Endothelial cell of umbilical vein (primary cell): ENCODE measurements around the gene MMP2. TPM values are rescaled to one million over a fixed set of nuclear protein-coding genes. Genes with fewer than 3 reads are reported as not detected.

Experiments
- BruUV-seq: library from RNA; stranded (reverse); fragments of 400-500 nt; replicated peaks from 2 replicates; lab custom pipeline; 2021; lab: Mats Ljungman, UMichigan
- CTCF ChIA-PET: fragments of 300-600, 350-600 bp; sonication (Branson Sonifier 250); formaldehyde crosslinking; loops from one replicate; lab custom pipeline; 2021; ENCODE audit warnings: antibody characterized with exemption, inconsistent platforms; lab: Charles Lee
- POLR2A ChIA-PET: fragments of 300-600, 350-600 bp; sonication (Branson Sonifier 250); formaldehyde crosslinking; loops from one replicate; lab custom pipeline; 2021; ENCODE audit warnings: antibody characterized with exemption, inconsistent platforms; lab: Charles Lee
- DNase-seq: peaks from one replicate; pipeline ENCODE4 v3.0.0-alpha.2; 2011; ENCODE audit warnings: low read depth, low spot score
- FAIRE-seq: peaks from 2 replicates; lab custom pipeline; 2011; peaks lifted over from hg19 to GRCh38; lab: Jason Lieb, UNC
- H2AFZ ChIP-seq: 2 replicates; pipeline ENCODE4 v1.6.0; 2012; ENCODE audit warnings: low read depth, low read length, control low read depth, inconsistent platforms
- H3K27ac ChIP-seq: 2 replicates; pipeline ENCODE4 v1.5.1; 2011; ENCODE audit warnings: low read depth, mild to moderate bottlenecking, control low read depth, low read length, moderate library complexity; ENCODE audit not compliant: insufficient read depth
- H3K27me3 ChIP-seq, 2 experiments: 2 replicates each; pipeline versions ENCODE4 v1.6.0 to v1.6.1; 2011; ENCODE audit warnings: low read length in 2 of 2, mixed read lengths in 1 of 2; ENCODE audit not compliant: control insufficient read depth in 2 of 2, insufficient read depth in 2 of 2
- H3K36me3 ChIP-seq, 2 experiments: 2 replicates in 1 of 2; 3 replicates in 1 of 2; pipeline ENCODE4 v1.5.1; 2011; ENCODE audit warnings: low read length in 2 of 2, mild to moderate bottlenecking in 1 of 2, moderate library complexity in 1 of 2; ENCODE audit not compliant: control insufficient read depth in 2 of 2, insufficient read depth in 2 of 2; ENCODE audit errors: extremely low read depth in 1 of 2
- H3K4me1 ChIP-seq: 3 replicates; pipeline ENCODE4 v1.5.1; 2011; ENCODE audit warnings: mild to moderate bottlenecking, low read length; ENCODE audit not compliant: control insufficient read depth, insufficient read depth; ENCODE audit errors: extremely low read depth
- H3K4me2 ChIP-seq: 2 replicates; pipeline ENCODE4 v1.6.1; 2011; ENCODE audit warnings: low read length, control low read depth, mixed read lengths; ENCODE audit not compliant: insufficient read depth
- H3K4me3 ChIP-seq, 3 experiments: fragments of 200-600 bp in 1 of 3; sonication (generic), shearing (Covaris generic) in 1 of 3; replicated peaks in 1 of 3; 2 replicates each; pipeline ENCODE4 v1.5.1; 2011 to 2016; ENCODE audit warnings: control low read depth in 3 of 3, low read length in 3 of 3, mild to moderate bottlenecking in 2 of 3, inconsistent platforms in 1 of 3, low read depth in 1 of 3, moderate library complexity in 1 of 3; ENCODE audit not compliant: insufficient read depth in 1 of 3
- H3K79me2 ChIP-seq: 2 replicates; pipeline ENCODE4 v1.6.0; 2012; ENCODE audit warnings: low read length, inconsistent platforms; ENCODE audit not compliant: control insufficient read depth, insufficient read depth
- H3K9ac ChIP-seq: replicated peaks from 2 replicates; pipeline ENCODE3; 2011; ENCODE audit warnings: low read length, control low read depth; ENCODE audit not compliant: insufficient read depth; ENCODE audit errors: extremely low read depth
- H3K9me1 ChIP-seq: replicated peaks from 3 replicates; pipeline ENCODE4 v1.6.0; 2011; ENCODE audit warnings: mild to moderate bottlenecking, low read length; ENCODE audit not compliant: control insufficient read depth, insufficient read depth; ENCODE audit errors: extremely low read depth
- H3K9me3 ChIP-seq: replicated peaks from 2 replicates; pipeline ENCODE4 v1.5.1; 2012; ENCODE audit warnings: low read length, inconsistent platforms; ENCODE audit not compliant: control insufficient read depth, insufficient read depth
- H4K20me1 ChIP-seq: replicated peaks from 2 replicates; pipeline ENCODE3; 2011; ENCODE audit warnings: mild to moderate bottlenecking, low read length; ENCODE audit not compliant: control insufficient read depth, insufficient read depth; ENCODE audit errors: extremely low read depth
- EZH2 ChIP-seq: IDR thresholded peaks from 2 replicates; pipeline ENCODE4 v1.6.1; 2012; ENCODE audit warnings: borderline replicate concordance, low read depth, mild to moderate bottlenecking, moderate library complexity, low read length, inconsistent platforms; ENCODE audit not compliant: severe bottlenecking
- FOS ChIP-seq: IDR thresholded peaks from 2 replicates; pipeline ENCODE4 v1.6.1; 2011; ENCODE audit warnings: mild to moderate bottlenecking, low read length, moderate library complexity, borderline replicate concordance; ENCODE audit not compliant: insufficient read depth
- GATA2 ChIP-seq: IDR thresholded peaks from 2 replicates; pipeline ENCODE4 v1.7.0; 2011; ENCODE audit warnings: low read depth, mild to moderate bottlenecking, moderate library complexity, mixed read lengths, low read length; ENCODE audit not compliant: insufficient read length, insufficient read depth
- JUN ChIP-seq: IDR thresholded peaks from 2 replicates; pipeline ENCODE4 v1.6.1; 2011; ENCODE audit warnings: borderline replicate concordance, low read depth; ENCODE audit not compliant: insufficient read length, insufficient read depth
- MYC ChIP-seq: IDR thresholded peaks from one replicate; pipeline ENCODE4 v1.6.1; 2011; ENCODE audit warnings: mild to moderate bottlenecking, low read depth, low read length
- POLR2A ChIP-seq: IDR thresholded peaks from 2 replicates; pipeline ENCODE4 v1.6.1; 2012; ENCODE audit warnings: low read depth, mild to moderate bottlenecking, control low read depth, low read length
- POLR2AphosphoS5 ChIP-seq: IDR thresholded peaks from 2 replicates; pipeline ENCODE4 v1.6.1; 2012; ENCODE audit warnings: low read depth, mild to moderate bottlenecking, control low read depth, low read length, moderate library complexity; ENCODE audit not compliant: insufficient read depth
- dilution Hi-C: fragments of 300-500 bp; cut with MboI; formaldehyde crosslinking; loops from one replicate; pipeline ENCODE4 v1.15.0; 2019; ENCODE audit warnings: low sequenced_read_pairs; ENCODE audit not compliant: extremely low pct_ligation_motif_present
- intact Hi-C: fragments of 100-400 bp; cut with micrococcal nuclease; formaldehyde crosslinking; loops from one replicate; pipeline ENCODE4 v1.10.0; 2022
- polyA plus RNA-seq, 4 experiments: library from polyadenylated mRNA; depleted of rRNA in 3 of 4; stranded (reverse) in 3 of 4; unstranded in 1 of 4; fragments of >200 nt; gene quantifications; 2 replicates each; pipeline versions ENCODE4 v1.2.1 to v1.2.3, GENCODE V29; 2011 to 2012; ENCODE audit warnings: missing spikeins in 1 of 4
- total RNA-seq: library from RNA; stranded (reverse); gene quantifications from 2 replicates; pipeline ENCODE4 v1.2.3, GENCODE V29; 2021
- TF ChIP-seq, protein P1 (sequence below): IDR thresholded peaks from 2 replicates; pipeline ENCODE4 v1.6.1; 2011; ENCODE audit not compliant: insufficient read depth, insufficient read length
- TF ChIP-seq, protein P2 (sequence below), 2 donors: IDR thresholded peaks; 1 replicate in 1 of 2; 2 replicates in 1 of 2; pipeline ENCODE4 v1.5.1; 2011; ENCODE audit warnings: low read length in 2 of 2, mild to moderate bottlenecking in 2 of 2, moderate library complexity in 2 of 2, control low read depth in 1 of 2, inconsistent platforms in 1 of 2, low read depth in 1 of 2; ENCODE audit not compliant: insufficient read depth in 1 of 2; ENCODE audit errors: extremely low read depth in 1 of 2

MMP2 gene
- total and polyA plus RNA-seq, 2 donors (not counting 3 experiments of a cell fraction or from before 2014, with no cell fraction given): 771 to 1,508 TPM

DNA sequence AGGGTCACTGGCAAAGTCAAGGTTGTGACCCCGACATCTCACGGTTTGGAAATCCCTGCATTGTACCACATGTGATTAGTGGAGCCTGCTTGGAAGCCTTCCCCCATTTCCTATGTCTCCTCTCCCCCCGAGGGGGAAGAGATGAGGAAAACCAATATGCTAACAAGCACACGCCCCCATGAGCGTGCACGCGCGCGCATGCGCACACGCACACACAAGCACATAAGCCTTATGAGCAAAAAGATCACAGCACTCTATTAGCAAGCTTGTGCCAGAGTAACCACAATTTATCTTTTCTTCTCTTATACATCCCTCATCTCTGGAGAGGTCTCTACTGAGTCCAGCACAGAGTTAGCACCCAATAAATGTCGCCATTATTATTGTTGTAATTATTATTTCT, 31.8 kb upstream of the MMP2 start:
- Histone ChIP-seq H3K27me3 (peaks cover 0 to 4% of the 10 kb centered on the region in 2 experiments), H4K20me1 (no peaks in the 10 kb centered on the region), H3K36me3 (no peaks in the 10 kb centered on the region), H3K9ac (no peak overlapping the region), H3K4me2 (no peak overlapping the region), H3K4me1 (no peaks in the 10 kb centered on the region), H3K27ac (no peak overlapping the region), H3K4me3 (no peak overlapping the region), H3K9me1 (no peaks in the 10 kb centered on the region), H3K9me3 (no peaks in the 10 kb centered on the region), H2AFZ (no peak overlapping the region), H3K79me2 (no peaks in the 10 kb centered on the region)
- no TSS peak for BruUV-seq
- ChIA-PET POLR2A (no interaction called here), CTCF (interaction anchor here (1.3 kb wide), 1 partner anchor 18 kb away, joined by 3 read pairs; no protein-coding TSS in a partner anchor)
- intact Hi-C loops (no loop called here), dilution Hi-C loops (no loop called here)
- TF ChIP-seq MYC: no peak
- TF ChIP-seq GATA2: no peak
- TF ChIP-seq, protein P1, sequence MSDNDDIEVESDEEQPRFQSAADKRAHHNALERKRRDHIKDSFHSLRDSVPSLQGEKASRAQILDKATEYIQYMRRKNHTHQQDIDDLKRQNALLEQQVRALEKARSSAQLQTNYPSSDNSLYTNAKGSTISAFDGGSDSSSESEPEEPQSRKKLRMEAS: no peak
- TF ChIP-seq POLR2AphosphoS5: no peak
- TF ChIP-seq EZH2: no peak
- no peak for TF ChIP-seq JUN
- TF ChIP-seq FOS: no peak
- TF ChIP-seq, protein P2, sequence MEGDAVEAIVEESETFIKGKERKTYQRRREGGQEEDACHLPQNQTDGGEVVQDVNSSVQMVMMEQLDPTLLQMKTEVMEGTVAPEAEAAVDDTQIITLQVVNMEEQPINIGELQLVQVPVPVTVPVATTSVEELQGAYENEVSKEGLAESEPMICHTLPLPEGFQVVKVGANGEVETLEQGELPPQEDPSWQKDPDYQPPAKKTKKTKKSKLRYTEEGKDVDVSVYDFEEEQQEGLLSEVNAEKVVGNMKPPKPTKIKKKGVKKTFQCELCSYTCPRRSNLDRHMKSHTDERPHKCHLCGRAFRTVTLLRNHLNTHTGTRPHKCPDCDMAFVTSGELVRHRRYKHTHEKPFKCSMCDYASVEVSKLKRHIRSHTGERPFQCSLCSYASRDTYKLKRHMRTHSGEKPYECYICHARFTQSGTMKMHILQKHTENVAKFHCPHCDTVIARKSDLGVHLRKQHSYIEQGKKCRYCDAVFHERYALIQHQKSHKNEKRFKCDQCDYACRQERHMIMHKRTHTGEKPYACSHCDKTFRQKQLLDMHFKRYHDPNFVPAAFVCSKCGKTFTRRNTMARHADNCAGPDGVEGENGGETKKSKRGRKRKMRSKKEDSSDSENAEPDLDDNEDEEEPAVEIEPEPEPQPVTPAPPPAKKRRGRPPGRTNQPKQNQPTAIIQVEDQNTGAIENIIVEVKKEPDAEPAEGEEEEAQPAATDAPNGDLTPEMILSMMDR (IDR thresholded peaks at IDR 0.05; ENCODE audit: extremely low read depth in 1 of 2, insufficient read depth in 1 of 2, low read depth in 1 of 2, low read length in 2 of 2): no peak
- no peak for TF ChIP-seq POLR2A
- DNase-seq (no peak), FAIRE-seq (no peak)
